ENCODE results near the gene HOXD10. TPM values are rescaled to one million over a fixed set of nuclear protein-coding genes. Genes with fewer than 3 reads are reported as not detected.
A peak's percentile ranks its signal among the peaks of the same experiment; 100 is the strongest.

The HOXD10 gene
- total RNA-seq, 1 donor = 58.7 TPM

DNA sequence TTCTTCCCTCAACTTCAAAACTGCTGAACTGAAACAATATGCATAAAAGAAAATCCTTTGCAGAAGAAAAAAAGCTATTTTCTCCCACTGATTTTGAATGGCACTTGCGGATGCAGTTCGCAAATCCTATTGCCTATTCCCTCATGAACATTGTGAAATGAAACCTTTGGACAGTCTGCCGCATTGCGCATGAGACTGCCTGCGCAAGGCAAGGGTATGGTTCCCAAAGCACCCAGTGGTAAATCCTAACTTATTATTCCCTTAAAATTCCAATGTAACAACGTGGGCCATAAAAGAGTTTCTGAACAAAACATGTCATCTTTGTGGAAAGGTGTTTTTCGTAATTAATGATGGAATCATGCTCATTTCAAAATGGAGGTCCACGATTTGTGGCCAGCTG is 21.3 kb downstream of the HOXD10 start:
- peak overlapping the region; percentile 67 for H3K4me3 ChIP-seq (ENCODE audit: low read depth, low read length)
- peak; percentile 70 for DNase-seq (ENCODE audit: low read depth)
- TF ChIP-seq CTCF (IDR thresholded peaks at IDR 0.05; ENCODE audit: insufficient read depth, low read depth, low read length) = no peak

GRCh38 chr2:176138526-176138922 is 21.9 kb downstream of the HOXD10 start:
- peak overlapping the region; percentile 67 for H3K4me3 ChIP-seq (ENCODE audit: low read depth, low read length)
- TF ChIP-seq CTCF (IDR thresholded peaks at IDR 0.05; ENCODE audit: insufficient read depth, low read depth, low read length) = no peak
- peak; percentile 49 for DNase-seq (ENCODE audit: low read depth)

DNA sequence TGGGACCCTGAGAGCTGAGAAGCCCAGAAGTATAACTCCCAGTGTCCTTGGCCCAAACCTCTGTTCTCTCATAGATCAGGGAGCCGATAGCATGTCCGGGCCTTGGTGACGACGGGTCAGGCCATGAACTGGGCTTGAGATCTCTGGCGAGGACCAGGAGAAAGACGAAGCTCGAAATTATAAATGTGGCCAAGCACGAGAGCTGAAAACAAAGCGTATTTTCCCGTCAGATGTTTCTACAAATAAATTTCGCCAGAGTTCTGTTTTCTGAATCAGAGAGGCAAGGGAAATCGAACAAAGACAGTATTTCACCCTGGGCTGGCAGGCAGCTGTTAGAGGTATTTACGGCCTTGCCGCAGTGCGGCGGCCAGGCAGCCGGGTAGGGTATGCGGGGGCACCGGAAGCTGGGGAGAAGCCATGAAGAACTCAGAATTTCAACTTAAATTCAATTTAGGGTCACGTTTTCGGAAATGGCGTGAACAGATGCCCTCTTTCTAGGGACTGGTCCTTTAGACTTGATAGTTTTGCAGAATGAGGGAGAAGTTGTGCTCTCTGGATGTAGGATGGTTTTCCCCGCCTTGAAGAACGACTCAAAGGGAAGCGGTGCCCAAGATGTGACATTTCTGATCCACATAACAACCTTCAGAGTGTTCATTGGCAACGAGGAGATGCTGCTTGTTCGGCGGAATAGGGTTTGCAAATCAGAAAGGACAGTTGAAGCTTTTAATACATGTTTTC is 22.5 kb downstream of the HOXD10 start:
- TF ChIP-seq CTCF (IDR thresholded peaks at IDR 0.05; ENCODE audit: insufficient read depth, low read depth, low read length) = no peak
- H3K4me3 ChIP-seq (ENCODE audit: low read depth, low read length) = peak overlapping the region; percentile 67
- DNase-seq (ENCODE audit: low read depth) = peak; percentile 43

- TF ChIP-seq CTCF (IDR thresholded peaks at IDR 0.05; ENCODE audit: insufficient read depth, low read depth, low read length) = no peak
- peak overlapping the region; percentile 67 for H3K4me3 ChIP-seq (ENCODE audit: low read depth, low read length)
- DNase-seq (ENCODE audit: low read depth) = peak; percentile 37
These were observed 23.3 kb downstream of the HOXD10 start for GRCh38 chr2:176139661-176140512.

- TF ChIP-seq CTCF (IDR thresholded peaks at IDR 0.05; ENCODE audit: insufficient read depth, low read depth, low read length) = peak; percentile 81
- DNase-seq (ENCODE audit: low read depth) = peak; percentile 68
- H3K4me3 ChIP-seq (ENCODE audit: low read depth, low read length) = peak overlapping the region; percentile 62
These were observed 24.1 kb downstream of the HOXD10 start for GRCh38 chr2:176140513-176141317.

GRCh38 chr2:176142281-176142680 is 25.7 kb downstream of the HOXD10 start:
- H3K4me3 ChIP-seq (ENCODE audit: low read depth, low read length) = no peak overlapping the region
- DNase-seq (ENCODE audit: low read depth) = no peak
- TF ChIP-seq CTCF (IDR thresholded peaks at IDR 0.05; ENCODE audit: insufficient read depth, low read depth, low read length) = no peak

Data from fibroblast of villous mesenchyme (primary cell).